NCI-H526 (cell line): ENCODE results near the gene USH2A.

Source experiments
- DNase-seq, 2 experiments: peaks; one replicate each; lab custom pipeline; 2025; lab: John Stamatoyannopoulos, UW

The USH2A gene

DNA sequence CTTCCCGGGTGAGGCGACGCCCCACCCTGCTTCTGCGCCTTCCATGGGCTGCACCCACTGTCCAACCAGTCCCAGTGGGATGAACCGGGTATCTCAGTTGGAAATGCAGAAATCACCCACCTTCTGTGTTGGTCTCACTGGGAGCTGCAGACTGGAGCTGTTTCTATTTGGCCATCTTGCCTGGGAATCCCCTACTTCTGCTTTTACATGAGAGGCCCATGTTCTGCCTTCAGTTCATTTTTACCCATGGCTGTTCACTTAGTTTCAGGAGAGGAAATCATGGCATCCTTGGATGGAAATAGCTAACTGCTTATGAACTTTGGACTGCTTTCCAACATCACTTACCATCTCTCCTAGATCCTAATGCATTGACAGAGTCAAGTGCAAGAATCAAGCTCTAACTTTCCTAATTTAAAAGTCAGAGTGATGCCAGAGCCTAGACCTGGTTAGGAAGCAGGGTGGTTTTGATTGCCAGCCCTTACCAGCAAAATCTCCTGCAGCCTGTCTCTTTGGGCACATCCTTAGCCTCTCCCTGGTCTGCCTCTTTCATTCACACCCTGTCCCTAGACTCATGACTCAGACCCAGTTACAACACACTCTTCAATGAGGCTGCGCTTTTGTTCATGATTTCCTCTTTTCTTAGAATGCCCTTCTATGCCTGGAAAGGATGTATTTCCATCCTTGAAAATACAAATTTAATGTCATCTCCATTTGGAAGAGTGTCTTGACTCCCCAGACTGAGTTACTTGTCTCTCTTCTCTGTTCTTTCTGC is 719.0 kb downstream of the USH2A start:
- DNase-seq: no peak

DNA sequence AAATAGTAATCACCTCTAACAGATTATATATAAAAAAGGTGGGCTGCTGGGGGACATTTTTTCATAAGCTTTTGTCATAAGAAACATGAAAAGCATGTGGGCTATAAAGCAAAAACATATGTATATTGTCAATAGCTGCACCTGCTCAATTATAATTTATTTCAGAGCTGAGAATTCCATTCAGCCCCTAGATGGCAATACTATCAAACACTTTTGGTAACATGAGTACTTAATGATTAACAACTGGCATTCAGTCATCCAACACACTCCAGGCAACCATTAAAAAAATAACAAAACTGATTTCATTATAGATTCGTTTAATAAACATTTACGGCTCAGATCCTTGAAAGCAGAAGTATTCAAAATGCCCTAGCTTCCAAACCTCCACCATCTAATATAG is 741.0 kb downstream of the USH2A start:
- peak in 1 of 2 experiments; percentile 25 for DNase-seq

DNA sequence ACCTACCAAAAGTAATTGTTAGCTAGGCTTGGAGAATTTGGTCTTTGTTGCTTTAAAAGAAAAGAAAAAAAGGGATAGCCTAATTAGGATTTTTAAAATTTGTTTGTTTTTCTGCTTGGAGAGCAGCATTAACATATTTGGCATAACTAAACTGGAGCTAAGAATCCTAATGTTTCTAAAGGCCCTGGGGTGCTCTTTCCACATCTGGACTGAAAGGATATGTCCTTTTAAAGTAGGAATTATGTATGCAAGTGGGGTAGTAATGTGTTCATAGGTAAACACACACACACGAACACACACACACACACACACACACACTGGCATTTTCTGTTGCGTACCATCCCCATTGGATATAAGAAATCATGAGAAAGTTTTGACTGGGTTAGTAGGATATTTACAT is 742.2 kb downstream of the USH2A start:
- no peak for DNase-seq

DNA sequence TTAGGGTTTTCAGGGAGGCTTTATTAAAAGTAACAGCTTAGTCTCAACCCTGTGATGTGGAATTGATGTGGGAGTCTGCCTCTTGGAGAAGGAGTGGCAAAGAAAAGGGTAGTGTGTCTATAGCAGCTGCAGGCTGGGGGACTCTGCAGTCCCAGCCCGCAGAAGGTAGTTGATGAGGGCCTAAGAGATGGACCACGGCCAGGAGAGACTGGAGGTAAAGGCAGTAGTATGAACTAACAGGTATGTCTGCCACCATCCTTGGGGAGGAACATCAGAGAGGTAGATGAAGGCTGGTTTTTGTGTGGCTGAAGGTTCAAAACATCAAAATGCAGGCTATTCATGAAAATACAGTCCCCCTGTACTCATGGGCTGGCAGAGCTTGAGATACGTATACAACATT is 744.0 kb downstream of the USH2A start:
- DNase-seq: no peak

DNA sequence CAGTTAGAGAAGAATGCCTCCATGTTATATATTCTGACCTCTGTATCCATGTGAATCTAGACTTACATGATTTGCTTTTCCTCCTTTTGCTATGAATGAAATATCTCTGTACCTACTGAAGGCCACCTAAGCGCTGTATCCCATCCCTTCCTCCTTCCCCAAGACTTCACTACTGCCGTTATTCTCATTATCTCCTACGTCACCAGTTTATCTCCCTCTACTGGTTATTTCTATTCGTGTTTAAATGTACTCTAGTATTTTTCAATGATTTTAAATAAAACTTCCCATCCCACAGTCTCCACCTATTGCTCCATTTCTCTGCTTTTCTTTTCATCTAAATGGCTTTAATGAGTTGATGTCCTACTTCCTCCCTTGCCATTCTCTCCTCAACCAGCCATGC is 746.1 kb downstream of the USH2A start:
- no peak for DNase-seq

DNA sequence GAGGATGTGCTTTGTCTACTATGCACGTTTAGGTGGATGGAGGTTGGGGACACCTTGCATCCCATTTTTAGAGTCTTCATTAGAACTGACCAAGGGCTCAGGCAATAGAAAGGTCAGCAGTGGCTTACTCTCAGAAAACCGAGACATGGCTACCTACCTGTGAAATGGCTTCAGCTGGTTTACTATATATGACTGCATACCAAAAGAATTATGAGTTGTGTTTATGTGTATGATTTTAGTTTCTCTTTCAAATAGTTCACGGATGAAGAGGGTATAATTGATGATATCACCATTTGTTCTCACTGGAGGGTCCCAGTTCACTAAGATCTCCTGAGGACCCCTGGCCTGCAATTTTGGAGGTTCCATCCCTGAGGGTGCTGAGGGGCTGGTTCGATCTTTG is 749.3 kb downstream of the USH2A start:
- DNase-seq: no peak

DNA sequence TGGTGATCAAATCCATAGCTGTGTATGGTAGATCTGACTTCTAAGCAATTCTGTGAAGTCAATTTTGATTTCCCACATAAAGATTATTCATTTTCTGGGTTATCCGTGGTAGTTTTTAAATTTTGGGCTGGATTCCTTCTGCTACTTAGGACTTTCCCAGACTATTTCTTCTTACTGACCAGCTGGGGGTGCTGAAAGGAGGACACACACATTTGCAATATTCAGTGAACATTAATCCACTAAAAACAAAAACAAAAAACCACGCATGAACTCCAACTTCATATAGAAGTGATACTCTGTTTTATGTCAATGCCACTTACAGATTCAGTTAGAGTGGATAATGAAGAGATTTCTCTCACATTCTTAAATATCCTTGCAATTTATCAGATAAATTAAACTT is 750.8 kb downstream of the USH2A start:
- DNase-seq: no peak

DNA sequence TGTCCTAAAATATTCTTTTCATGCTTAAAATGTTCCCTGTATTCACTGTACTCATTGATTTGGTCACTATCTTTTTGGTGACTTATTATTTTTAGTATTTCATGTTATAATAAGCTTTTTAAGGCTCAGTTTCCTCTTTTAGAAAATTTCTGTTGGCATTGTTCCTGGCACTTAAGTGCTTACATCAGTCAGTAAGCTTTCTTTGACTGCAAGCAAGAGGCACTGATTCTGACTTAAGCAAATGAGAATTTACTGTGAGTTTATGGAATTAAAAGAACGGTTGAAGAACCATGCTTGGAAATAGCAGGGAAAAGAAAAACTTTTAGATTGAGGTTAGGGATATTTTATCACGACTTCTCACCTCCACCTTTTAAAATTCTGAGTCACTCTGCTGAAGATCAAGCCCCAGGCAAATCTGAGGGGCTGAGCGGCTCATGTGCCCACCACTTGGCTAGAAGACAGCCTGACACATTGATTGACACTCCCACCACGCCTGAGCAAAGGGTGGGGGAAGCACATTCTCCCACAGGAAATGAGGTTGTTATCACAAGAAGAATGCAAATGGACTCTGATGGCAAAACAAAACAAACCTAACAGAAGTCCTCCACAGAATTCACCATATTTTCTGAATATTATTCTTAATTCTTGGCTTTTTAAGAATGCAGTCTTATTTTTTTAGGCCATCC is 753.3 kb downstream of the USH2A start:
- DNase-seq: no peak

DNA sequence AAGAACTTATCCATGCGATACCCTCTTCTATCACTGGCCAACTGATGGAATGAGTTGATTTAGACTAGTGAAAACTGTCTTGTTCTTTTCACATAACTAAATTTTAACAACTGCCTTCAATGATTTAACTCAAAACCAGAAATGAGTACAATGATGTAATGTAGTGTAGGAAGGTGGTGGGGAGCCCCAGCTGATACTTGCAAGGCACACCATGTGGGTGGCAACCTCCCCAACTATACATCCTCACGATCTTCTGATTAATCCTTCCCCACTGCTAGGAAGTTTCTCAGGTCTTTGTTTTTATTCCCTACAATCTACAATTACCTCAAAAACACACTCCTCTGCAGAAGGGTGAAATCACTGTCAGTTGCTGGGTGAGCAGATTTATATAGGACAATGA is 755.5 kb downstream of the USH2A start:
- no peak for DNase-seq

DNA sequence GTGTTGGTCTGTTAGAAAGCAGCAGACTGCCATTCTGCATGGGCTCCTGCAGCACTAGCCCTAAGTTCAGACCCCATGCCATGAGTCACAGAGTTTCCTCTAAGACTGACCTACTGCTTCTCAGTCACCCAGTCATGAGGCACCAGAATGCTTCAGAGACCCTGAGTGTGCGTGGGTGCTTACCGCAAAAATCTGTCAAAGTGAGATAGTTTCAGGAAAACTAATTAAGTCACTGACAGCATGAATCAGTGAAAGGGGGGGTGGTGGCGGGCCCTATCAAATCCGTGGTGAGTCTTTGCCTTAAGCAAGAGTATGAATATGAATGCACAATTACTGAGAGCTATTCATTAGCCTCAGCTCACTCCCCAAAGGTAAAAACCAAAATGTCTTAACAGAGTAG is 758.0 kb downstream of the USH2A start:
- no peak for DNase-seq

DNA sequence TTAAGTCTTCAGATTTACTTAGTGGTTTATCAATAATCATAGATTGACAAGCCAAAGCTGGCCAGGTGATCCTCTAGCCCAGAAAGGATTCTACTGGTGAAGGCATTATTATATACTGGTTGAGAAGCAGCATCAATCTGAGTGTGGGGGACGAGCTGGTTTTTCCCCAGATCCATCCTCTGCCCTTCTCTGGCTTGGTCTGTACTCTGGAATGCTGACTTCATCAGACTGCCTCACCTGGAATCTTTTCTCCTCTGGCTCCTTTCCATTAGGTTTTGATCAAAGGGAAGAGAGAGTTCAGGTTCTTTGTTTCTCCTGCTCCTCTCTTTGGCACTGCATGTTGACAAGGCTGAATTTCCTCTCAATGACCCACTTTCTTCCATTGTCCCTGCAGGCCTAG is 762.2 kb downstream of the USH2A start:
- DNase-seq: no peak

DNA sequence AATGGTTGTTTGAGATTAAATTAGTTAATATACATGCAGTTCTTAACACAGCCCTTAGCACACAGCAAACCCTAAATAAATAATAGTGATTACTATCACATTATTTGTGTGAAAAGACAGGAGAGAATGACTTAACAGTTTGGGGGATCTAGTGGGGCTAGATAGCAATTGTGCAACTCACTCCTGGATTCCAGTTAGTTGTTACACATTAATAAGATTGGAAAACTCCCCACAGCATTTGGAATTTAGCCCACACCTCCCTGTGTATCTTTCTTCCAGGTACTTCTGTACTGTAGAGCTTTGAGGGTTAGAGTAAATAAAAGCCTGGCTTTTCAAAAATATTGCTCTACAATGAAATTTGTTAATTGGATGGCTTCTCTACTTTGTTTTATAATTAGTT is 763.0 kb downstream of the USH2A start:
- DNase-seq: no peak

DNA sequence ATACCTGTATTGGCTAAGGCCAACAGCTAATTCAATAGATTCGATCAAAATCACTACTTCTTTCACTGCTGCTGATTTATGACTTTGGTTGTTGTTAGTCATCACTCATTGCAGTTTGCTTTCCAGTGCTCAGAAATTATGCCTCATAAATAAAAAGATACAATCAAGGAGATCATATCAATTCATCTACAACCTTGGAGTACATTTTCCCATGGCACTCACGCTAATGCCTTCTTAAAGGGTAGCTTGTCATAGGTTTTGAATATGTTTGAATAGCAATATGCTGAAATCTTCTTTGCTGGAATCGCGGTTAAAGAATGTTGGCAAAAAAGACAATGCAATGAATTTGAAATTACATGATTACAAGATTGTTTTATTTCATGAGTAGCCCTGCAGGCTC is 766.2 kb downstream of the USH2A start:
- DNase-seq: no peak

DNA sequence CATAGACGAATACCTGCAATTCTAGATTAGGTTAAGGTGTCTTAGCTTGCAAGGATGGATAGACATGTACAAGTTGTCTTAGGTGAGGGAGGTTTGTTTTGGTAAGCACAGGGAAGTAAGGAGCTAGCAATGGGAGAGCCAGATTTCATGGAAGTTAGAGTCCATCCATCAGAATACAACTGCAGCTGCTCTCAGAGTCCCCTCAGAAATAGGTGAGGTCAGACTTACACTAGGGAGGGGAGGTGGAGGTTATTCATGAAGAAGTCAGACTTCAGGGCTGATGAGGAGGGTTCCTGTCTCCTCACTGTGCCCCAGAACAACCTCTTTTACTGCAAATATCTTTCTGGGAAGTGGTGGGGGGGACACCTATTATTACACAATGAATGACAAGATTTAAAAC is 770.9 kb downstream of the USH2A start:
- DNase-seq: peak in 1 of 2 experiments; percentile 2

DNA sequence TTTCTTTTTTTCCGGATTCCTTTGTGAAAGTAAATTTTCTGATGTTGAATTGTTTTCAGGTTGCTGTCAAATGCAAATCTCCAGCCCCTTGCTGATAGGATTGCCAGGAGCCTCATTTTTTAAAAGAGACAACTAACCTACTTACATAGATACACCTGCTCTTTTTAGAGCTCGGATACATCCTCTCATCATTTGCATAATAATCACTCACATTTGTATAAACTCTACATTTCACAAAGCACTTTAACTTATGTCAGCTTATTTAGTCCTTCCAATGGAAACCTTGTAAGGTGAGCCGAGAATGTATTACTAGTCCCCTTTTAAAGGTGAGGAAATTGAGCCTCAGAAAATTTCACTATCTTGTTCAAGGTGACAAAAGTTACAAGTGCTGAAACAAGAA is 771.4 kb downstream of the USH2A start:
- DNase-seq: peak; percentile 86 to 88

DNA sequence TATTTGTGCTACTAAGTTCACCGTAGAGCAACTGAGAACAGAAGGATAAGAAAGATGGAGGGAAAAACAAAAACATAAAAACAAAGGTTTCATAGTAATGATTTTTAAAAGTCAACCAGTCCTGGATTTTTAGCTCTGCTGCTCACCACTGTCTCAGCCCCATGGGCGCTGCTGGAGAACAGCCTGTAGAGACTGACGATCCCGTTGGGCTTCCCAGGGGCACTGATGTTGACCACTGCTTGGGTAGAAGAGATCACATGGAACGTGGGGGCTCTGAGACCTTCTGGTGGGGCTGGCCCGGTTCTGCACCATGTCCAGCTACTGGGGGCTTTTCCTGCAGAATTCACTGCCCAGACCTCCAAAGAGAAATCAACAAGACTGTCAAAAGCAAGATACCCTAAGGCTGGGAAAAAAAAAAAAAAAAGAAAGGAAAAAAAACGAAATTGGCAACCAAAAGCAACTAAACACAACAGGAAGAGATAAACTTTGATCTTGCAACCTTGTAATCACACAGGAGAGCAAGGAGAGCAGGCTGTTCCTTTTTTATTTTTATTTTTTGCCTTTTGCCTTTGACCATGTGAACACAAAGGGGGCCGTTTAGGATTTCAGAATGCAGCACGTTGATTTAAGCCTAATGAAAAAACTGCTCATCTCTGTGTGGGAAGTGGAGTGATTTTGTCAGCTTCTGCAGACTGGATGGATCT is 772.6 kb downstream of the USH2A start:
- DNase-seq: peak in 1 of 2 experiments; percentile 2

DNA sequence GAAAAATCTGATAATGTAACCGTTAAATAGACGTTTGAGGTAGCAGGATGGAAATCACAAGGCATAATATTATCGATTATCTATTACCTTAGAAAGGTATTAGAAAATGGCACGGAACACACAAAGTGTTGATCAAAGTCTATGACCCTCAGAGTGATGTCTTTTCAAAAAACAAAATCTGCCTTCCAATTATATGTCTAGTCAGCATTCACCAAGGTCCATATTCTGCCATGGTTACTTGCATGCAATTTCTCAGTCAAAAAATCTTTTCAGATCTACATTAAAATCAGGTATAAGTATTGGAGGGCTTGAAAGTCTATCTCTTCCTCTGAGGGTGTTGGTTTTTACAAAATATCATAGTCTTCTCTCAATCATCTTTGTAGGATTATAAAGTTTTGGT is 774.3 kb downstream of the USH2A start:
- DNase-seq: no peak

DNA sequence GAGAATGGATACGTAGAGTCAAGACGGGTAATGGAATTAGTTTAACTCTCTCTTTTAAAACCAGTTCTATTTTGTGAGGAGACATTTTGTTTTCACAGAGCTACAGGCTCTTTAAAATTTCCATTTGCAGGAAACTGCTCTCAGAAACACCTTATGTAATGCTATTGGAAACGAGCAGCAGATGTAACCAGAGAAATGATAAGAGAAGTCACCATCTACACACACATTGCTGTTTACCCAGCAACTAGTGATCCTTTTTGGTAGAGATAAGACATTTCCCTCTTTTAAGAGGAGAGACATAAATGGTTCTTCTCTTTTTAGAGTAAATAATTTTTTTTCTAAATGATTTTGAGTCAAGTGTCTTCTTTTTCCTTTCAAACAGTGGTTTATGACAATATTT is 775.5 kb downstream of the USH2A start:
- no peak for DNase-seq

DNA sequence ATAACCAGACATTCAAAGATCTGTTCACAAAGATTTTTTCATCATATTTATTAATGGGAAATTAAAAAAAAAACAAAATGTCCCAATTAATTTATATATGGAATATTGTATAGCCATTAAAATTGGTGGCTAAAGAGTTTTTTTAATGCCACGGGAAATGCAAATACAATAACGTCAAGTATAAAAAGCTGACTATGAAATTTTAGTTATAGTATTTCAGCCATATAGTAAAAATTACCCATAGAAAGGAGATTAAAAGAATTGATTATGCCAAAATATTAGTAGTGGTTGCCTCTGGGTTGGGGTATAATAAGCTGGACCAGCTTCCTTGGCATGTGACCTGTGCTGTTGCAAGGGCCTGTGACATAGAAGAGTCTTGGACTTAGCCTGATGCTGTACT is 777.4 kb downstream of the USH2A start:
- DNase-seq: no peak

DNA sequence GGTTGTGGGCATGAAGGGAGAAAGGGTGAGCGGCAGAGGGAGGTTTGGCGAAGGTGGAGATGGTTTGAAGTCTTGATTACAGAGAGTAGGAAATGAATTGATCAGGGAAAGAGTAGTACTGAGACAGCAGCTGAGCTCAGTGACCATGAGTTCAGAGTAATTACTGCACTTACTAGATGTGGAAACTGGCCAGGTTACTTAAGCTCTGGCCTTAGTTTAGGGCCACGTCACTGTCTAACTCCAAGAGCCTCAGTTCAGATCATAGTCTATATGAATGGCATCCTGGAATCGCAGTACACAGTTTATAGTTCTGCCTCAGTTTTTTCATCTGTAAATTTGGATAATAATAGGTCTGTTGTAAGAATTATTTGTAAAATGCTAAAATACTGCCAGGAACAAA is 778.1 kb downstream of the USH2A start:
- DNase-seq: no peak

DNA sequence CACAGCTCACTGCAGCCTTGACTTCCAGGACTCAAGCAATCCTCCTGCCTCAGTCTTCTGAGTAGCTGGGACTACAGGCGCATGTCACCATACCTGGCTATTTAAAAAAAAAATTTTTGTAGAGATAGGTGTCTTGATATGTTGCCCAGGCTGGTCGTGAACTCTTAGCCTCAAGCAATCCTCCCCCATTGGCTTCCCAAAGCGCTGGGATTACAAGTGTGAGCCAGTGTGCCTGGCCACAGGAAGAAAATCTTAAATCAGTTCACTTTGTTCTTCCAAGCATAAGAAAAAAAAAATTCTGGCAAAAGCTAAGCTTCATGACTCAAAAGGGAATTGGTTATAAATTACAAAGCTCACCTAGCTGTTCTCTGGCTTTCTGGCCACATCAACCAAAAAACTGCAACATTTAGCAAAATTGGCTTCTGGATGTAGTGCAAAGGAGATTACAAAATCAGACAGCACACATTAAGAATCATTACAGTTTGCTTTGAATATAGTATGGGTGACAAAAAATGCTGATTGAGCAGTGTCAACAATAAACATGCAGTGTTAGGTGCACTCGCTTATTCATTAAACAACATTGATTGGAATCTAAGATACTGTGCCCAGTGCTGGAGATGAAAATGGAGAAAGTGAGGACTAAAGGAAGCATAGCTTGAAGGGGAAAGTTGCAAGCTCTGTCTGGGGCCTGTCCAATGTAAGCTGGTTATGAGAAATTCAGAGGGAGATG is 779.5 kb downstream of the USH2A start:
- no peak for DNase-seq

DNA sequence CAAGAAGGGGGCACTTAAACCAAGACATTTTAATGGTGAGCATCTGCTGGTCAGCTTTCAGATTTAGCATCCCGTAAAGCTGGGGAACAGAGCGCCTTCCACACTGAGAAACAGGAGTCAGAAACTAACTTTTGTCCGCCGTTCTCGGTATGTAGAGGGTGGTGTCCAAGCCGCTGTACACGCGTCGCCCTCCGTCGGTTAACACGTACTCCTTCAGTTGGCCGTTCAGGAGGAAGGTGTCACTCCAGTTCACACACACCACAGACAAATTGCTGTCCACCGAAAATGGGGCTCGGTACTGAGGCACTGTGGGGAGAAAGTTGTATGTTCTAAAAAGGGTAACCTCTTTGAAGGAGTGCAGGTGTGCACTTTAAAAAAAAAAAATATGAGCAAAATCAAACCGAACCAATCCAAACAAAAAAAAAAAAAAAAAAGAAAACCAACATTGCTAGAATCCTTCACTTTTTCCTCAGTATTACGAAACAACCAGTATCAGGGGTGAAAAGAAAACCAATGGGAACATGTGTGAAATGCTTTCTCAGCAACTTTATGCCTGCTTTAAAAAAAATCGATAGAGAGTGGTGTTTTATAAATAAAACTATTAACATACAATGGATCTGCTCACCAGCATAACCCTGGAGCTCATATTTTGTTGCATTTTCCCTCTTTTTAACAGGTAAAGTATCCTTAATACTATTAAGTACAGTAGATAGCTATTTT is 782.7 kb downstream of the USH2A start:
- no peak for DNase-seq
